ENCODE data around the gene IGSF3.
A peak's percentile ranks its signal among the peaks of the same experiment; 100 is the strongest.
"Not testable (repeated sequence)": the region's sequence is repeated elsewhere in the genome, so short reads cannot be mapped to it uniquely, and the experiment has no call there.

Gene IGSF3

DNA sequence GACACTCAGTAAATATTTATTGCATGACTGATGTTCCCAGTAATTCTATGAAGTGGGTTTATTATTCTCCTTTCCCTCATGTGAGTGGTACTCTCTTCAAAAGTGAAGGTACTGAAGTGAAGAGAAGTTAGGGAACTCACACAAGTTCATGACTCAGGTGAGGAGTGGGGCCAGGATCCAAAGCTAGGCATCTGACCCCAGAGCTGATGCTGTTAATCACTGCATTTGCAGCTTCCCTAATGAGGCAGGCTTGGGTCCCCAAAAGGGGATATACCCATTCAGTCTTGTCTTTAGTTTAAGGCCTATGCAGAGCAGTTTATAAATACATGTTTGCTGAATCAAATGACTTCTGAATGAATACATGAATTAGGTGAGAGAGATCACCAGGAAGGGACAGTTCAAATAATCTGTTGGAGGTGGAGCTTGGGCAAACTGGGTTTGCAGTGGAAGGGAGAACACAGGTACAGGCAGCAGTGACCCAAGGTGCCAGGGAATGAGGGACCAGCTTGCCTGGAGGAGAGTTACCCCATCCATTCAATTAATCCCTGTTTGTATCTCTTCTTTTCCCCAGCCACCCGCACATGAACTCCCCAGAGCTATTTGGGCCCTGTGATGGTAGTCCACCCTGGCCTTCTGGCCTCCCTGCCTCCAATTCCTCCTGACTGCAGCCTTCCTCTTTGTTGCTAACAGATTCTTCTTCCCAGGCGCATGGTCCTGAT, 98.7 kb downstream of the IGSF3 start:
- no peaks in the 10 kb centered on the region for H3K9me3 ChIP-seq
- H3K27me3 ChIP-seq: no peaks in the 10 kb centered on the region
- H3K27ac ChIP-seq: peak overlapping the region; percentile 100
- peaks cover 64 to 76% of the 10 kb centered on the region in 2 experiments for H3K4me1 ChIP-seq (ENCODE audit: control insufficient read depth in 1 of 2, insufficient read depth in 1 of 2, low read depth in 1 of 2, low read length in 1 of 2)
- no peaks in the 10 kb centered on the region for H3K36me3 ChIP-seq
- no peak for TF ChIP-seq CTCF (IDR thresholded peaks at IDR 0.05)
- H3K4me3 ChIP-seq (ENCODE audit: low read depth in 1 of 2, low read length in 1 of 2): peak overlapping the region; percentile 86 to 97

- TF ChIP-seq CTCF (IDR thresholded peaks at IDR 0.05): no peak
- H3K4me3 ChIP-seq (ENCODE audit: low read depth in 1 of 2, low read length in 1 of 2): peak overlapping the region in 1 of 2 experiments; percentile 97
- H3K27me3 ChIP-seq: no peaks in the 10 kb centered on the region
- peak overlapping the region; percentile 100 for H3K27ac ChIP-seq
- peaks cover 64 to 84% of the 10 kb centered on the region in 2 experiments for H3K4me1 ChIP-seq (ENCODE audit: control insufficient read depth in 1 of 2, insufficient read depth in 1 of 2, low read depth in 1 of 2, low read length in 1 of 2)
- no peaks in the 10 kb centered on the region for H3K36me3 ChIP-seq
- H3K9me3 ChIP-seq: no peaks in the 10 kb centered on the region
Measured at GRCh38 chr1:116567790-116568661, 99.5 kb downstream of the IGSF3 start.

DNA sequence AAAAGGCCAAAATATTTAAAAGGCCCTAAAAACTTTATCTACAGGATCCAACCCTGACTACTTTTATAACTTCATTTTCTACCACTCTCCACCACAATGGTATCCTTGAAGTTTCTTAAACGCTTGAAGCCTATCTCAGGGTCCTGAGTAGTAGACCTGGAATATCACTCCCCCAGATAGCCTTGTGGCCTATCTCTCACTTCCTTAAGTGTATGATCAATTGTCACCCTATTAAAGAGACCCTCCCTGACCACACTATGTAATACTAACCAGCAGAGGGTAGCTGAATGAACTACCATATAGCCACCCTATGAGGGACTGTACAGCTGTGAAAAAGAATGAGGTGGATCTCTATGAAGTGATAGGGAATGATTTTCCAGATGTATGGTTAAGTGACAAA, 102.3 kb downstream of the IGSF3 start:
- peaks cover 4% of the 10 kb centered on the region for H3K36me3 ChIP-seq
- no peak overlapping the region for H3K4me3 ChIP-seq (ENCODE audit: low read depth in 1 of 2, low read length in 1 of 2)
- H3K4me1 ChIP-seq (ENCODE audit: control insufficient read depth in 1 of 2, insufficient read depth in 1 of 2, low read depth in 1 of 2, low read length in 1 of 2): peaks cover 60 to 90% of the 10 kb centered on the region in 2 experiments
- no peak overlapping the region for H3K27ac ChIP-seq
- no peaks in the 10 kb centered on the region for H3K27me3 ChIP-seq
- H3K9me3 ChIP-seq: no peaks in the 10 kb centered on the region
- TF ChIP-seq CTCF (IDR thresholded peaks at IDR 0.05): no peak

DNA sequence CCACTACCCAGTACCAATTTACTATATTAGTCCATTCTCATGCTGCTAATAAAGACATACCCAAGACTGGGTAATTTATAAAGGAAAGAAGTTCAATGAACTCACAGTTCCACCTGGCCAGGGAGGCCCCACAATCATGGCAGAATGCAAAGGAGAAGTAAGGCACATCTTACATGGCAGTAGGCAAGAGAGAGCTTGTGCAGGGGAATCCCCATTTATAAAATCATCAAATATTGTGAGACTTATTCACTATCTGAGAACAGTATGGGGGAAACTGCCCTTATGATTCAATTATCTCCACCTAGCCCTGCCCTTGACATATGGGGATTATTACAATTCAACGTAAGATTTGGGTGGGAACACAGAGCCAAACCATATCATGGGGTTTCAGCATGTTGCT, 103.1 kb downstream of the IGSF3 start:
- Histone ChIP-seq H3K4me3 (ENCODE audit: low read depth in 1 of 2, low read length in 1 of 2) (no peak overlapping the region), H3K4me1 (ENCODE audit: control insufficient read depth in 1 of 2, insufficient read depth in 1 of 2, low read depth in 1 of 2, low read length in 1 of 2) (peaks cover 60 to 90% of the 10 kb centered on the region in 2 experiments)
- no peak for TF ChIP-seq CTCF (IDR thresholded peaks at IDR 0.05)

DNA sequence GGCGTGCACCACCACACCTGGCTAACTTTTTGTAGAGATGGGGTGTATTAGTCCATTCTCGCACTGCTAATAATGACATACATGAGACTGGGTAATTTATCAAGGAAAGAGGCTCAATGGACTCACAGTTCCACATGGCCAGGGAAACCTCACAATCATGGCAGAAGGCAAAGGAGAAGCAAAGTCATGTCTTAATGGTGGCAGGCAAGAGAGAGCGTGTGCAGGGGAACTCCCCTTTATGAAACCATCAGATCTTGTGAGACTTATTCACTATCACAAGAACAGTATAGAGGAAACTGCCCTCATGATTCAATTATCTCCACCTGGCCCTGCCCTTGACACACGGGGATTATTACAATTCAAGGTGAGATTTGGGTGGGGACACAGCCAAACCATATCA, 105.1 kb downstream of the IGSF3 start:
- peaks cover 60 to 90% of the 10 kb centered on the region in 2 experiments for H3K4me1 ChIP-seq (ENCODE audit: control insufficient read depth in 1 of 2, insufficient read depth in 1 of 2, low read depth in 1 of 2, low read length in 1 of 2)
- H3K4me3 ChIP-seq (ENCODE audit: low read depth in 1 of 2, low read length in 1 of 2): not testable (repeated sequence)

More for the DNA sequence above, 103.1 kb downstream of the IGSF3 start:
- H3K36me3 ChIP-seq: peaks cover 4% of the 10 kb centered on the region
- no peaks in the 10 kb centered on the region for H3K9me3 ChIP-seq
- H3K27ac ChIP-seq: peak overlapping the region; percentile 37
- H3K27me3 ChIP-seq: no peaks in the 10 kb centered on the region

DNA sequence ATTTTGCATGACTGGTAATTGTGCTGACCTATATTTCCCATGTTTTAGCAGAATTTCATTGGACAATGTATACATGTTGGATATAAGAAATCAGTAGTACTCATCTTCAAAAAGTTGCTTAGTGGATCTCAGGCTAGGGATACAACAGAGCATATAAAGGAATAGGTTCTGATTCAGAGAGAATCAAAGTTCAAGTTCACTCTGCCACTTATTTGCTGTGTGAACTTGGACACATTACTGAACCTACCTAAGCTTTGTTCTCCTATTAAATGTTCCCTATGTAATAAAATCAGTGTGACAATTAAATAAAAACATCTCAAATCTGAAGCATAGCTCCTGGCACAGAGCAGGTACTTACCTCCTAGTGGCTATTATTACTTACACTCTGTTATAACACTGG, 106.0 kb downstream of the IGSF3 start:
- no peak for TF ChIP-seq CTCF (IDR thresholded peaks at IDR 0.05)
- Histone ChIP-seq H3K27ac (peak overlapping the region; percentile 41), H3K4me1 (ENCODE audit: control insufficient read depth in 1 of 2, insufficient read depth in 1 of 2, low read depth in 1 of 2, low read length in 1 of 2) (peaks cover 60 to 91% of the 10 kb centered on the region in 2 experiments)

More for the DNA sequence above, 105.1 kb downstream of the IGSF3 start:
- not testable (repeated sequence) for H3K36me3 ChIP-seq, H3K9me3 ChIP-seq, H3K27me3 ChIP-seq
- H3K27ac ChIP-seq: peak overlapping the region; percentile 41

More for the DNA sequence above, 106.0 kb downstream of the IGSF3 start:
- Histone ChIP-seq H3K4me3 (ENCODE audit: low read depth in 1 of 2, low read length in 1 of 2) (no peak overlapping the region), H3K9me3 (no peaks in the 10 kb centered on the region), H3K27me3 (no peaks in the 10 kb centered on the region), H3K36me3 (peaks cover 4% of the 10 kb centered on the region)

All from neutrophil (primary cell).